ENCODE results near the gene ATXN1. TPM values are rescaled to one million over a fixed set of nuclear protein-coding genes. Genes with fewer than 3 reads are reported as not detected.
A peak's percentile ranks its signal among the peaks of the same experiment; 100 is the strongest.

The ATXN1 gene
- total and polyA plus RNA-seq, 2 experiments from 2014 or later, result 4.8 to 9.1 TPM

DNA sequence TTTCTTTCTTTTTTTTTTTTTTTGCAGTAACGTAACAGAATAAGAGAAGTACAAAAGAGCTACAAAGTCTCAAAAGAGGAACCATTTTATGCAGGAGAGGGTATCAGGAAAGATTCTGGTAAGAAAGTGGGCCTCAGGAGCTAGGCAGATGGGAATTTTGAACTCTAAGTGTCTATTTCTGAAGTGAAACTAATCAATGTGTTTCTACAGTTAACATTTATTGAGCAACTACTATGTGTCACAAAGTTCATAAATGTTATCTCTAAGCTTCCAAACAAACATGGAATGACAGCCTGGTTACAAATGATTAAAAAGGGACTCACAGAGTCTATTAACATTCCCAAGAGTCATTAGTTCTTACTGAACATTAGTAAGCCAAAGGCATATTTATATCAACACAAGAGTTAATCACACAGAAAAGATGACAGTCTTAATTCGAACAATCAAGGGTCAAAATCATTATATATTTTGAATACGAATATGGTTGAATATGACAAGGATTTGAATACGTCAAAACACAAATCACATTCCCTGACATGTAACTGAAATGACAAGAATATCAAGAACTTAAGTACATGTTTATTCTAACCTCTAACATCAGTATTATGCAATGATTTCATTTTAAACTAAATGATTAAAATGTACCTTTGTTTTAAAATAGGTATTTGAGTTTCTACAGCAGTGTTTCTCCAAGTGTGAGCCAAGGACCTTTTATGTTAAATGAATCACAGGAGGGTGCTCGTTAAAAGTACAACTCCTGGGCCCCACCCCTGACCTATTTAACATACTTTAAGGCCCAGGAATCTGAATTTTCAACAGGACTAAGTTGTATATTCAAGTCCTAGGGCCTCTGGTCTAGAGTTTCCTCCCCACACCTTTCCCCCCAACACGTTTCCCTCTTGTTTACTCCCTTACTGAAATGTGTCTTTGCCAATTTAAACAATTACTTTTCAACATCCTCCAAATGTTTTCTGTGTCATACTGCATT lies 89.7 kb downstream of the ATXN1 start:
- H3K4me1 Mint-ChIP-seq, result peaks cover 14% of the 10 kb centered on the region
- ATAC-seq (peak; percentile 31; the same call in 2 of the 3 replicates), DNase-seq (ENCODE audit: low spot score) (peak; percentile 57)
- H3K27me3 ChIP-seq (ENCODE audit: insufficient read depth), result no peaks in the 10 kb centered on the region
- no peaks in the 10 kb centered on the region for H3K36me3 Mint-ChIP-seq (ENCODE audit: low read depth)
- H3K4me3 Mint-ChIP-seq, result no peak overlapping the region
- no peaks in the 10 kb centered on the region; the same call in 1 of the 2 replicates for H4K20me1 ChIP-seq (replicated peaks; ENCODE audit: insufficient read depth)
- no peaks in the 10 kb centered on the region for H3K9me2 ChIP-seq (ENCODE audit: insufficient read depth)
- no peaks in the 10 kb centered on the region for H3K36me3 ChIP-seq (ENCODE audit: insufficient read depth)
- H3K4me3 ChIP-seq, result no peak overlapping the region
- no peak for TF ChIP-seq ZNF114 (CRISPR knock-in tag; IDR thresholded peaks at IDR 0.05)
- TF ChIP-seq POLR2AphosphoS5 (IDR thresholded peaks at IDR 0.05; ENCODE audit: low read depth), result no peak
- TF ChIP-seq STAT1 (IDR thresholded peaks at IDR 0.05; ENCODE audit: unreplicated experiment), result no peak
- no peak for TF ChIP-seq EZH2phosphoT487 (IDR thresholded peaks at IDR 0.05; ENCODE audit: unreplicated experiment)
- TF ChIP-seq ZNF331 (CRISPR knock-in tag; IDR thresholded peaks at IDR 0.05; ENCODE audit: low read depth), result no peak
- TF ChIP-seq, protein P1, sequence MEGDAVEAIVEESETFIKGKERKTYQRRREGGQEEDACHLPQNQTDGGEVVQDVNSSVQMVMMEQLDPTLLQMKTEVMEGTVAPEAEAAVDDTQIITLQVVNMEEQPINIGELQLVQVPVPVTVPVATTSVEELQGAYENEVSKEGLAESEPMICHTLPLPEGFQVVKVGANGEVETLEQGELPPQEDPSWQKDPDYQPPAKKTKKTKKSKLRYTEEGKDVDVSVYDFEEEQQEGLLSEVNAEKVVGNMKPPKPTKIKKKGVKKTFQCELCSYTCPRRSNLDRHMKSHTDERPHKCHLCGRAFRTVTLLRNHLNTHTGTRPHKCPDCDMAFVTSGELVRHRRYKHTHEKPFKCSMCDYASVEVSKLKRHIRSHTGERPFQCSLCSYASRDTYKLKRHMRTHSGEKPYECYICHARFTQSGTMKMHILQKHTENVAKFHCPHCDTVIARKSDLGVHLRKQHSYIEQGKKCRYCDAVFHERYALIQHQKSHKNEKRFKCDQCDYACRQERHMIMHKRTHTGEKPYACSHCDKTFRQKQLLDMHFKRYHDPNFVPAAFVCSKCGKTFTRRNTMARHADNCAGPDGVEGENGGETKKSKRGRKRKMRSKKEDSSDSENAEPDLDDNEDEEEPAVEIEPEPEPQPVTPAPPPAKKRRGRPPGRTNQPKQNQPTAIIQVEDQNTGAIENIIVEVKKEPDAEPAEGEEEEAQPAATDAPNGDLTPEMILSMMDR (conservative IDR thresholded peaks at IDR 0.05; ENCODE audit: low read depth in 2 of 2), result no peak
- TF ChIP-seq, protein P2, sequence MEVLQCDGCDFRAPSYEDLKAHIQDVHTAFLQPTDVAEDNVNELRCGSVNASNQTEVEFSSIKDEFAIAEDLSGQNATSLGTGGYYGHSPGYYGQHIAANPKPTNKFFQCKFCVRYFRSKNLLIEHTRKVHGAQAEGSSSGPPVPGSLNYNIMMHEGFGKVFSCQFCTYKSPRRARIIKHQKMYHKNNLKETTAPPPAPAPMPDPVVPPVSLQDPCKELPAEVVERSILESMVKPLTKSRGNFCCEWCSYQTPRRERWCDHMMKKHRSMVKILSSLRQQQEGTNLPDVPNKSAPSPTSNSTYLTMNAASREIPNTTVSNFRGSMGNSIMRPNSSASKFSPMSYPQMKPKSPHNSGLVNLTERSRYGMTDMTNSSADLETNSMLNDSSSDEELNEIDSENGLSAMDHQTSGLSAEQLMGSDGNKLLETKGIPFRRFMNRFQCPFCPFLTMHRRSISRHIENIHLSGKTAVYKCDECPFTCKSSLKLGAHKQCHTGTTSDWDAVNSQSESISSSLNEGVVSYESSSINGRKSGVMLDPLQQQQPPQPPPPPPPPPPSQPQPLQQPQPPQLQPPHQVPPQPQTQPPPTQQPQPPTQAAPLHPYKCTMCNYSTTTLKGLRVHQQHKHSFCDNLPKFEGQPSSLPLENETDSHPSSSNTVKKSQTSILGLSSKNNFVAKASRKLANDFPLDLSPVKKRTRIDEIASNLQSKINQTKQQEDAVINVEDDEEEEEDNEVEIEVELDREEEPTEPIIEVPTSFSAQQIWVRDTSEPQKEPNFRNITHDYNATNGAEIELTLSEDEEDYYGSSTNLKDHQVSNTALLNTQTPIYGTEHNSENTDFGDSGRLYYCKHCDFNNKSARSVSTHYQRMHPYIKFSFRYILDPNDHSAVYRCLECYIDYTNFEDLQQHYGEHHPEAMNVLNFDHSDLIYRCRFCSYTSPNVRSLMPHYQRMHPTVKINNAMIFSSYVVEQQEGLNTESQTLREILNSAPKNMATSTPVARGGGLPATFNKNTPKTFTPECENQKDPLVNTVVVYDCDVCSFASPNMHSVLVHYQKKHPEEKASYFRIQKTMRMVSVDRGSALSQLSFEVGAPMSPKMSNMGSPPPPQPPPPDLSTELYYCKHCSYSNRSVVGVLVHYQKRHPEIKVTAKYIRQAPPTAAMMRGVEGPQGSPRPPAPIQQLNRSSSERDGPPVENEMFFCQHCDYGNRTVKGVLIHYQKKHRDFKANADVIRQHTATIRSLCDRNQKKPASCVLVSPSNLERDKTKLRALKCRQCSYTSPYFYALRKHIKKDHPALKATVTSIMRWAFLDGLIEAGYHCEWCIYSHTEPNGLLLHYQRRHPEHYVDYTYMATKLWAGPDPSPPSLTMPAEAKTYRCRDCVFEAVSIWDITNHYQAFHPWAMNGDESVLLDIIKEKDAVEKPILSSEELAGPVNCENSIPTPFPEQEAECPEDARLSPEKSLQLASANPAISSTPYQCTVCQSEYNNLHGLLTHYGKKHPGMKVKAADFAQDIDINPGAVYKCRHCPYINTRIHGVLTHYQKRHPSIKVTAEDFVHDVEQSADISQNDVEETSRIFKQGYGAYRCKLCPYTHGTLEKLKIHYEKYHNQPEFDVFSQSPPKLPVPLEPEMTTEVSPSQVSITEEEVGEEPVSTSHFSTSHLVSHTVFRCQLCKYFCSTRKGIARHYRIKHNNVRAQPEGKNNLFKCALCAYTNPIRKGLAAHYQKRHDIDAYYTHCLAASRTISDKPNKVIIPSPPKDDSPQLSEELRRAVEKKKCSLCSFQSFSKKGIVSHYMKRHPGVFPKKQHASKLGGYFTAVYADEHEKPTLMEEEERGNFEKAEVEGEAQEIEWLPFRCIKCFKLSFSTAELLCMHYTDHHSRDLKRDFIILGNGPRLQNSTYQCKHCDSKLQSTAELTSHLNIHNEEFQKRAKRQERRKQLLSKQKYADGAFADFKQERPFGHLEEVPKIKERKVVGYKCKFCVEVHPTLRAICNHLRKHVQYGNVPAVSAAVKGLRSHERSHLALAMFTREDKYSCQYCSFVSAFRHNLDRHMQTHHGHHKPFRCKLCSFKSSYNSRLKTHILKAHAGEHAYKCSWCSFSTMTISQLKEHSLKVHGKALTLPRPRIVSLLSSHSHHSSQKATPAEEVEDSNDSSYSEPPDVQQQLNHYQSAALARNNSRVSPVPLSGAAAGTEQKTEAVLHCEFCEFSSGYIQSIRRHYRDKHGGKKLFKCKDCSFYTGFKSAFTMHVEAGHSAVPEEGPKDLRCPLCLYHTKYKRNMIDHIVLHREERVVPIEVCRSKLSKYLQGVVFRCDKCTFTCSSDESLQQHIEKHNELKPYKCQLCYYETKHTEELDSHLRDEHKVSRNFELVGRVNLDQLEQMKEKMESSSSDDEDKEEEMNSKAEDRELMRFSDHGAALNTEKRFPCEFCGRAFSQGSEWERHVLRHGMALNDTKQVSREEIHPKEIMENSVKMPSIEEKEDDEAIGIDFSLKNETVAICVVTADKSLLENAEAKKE (CRISPR knock-in tag; IDR thresholded peaks at IDR 0.05), result no peak
- TF ChIP-seq, protein P3, sequence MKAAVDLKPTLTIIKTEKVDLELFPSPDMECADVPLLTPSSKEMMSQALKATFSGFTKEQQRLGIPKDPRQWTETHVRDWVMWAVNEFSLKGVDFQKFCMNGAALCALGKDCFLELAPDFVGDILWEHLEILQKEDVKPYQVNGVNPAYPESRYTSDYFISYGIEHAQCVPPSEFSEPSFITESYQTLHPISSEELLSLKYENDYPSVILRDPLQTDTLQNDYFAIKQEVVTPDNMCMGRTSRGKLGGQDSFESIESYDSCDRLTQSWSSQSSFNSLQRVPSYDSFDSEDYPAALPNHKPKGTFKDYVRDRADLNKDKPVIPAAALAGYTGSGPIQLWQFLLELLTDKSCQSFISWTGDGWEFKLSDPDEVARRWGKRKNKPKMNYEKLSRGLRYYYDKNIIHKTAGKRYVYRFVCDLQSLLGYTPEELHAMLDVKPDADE (IDR thresholded peaks at IDR 0.05), result no peak
- no peak for TF ChIP-seq JUNB (IDR thresholded peaks at IDR 0.05; ENCODE audit: unreplicated experiment)
- no peak for TF ChIP-seq CREB1 (CRISPR knock-in tag; IDR thresholded peaks at IDR 0.05; ENCODE audit: low read depth)
- TF ChIP-seq, protein P4, sequence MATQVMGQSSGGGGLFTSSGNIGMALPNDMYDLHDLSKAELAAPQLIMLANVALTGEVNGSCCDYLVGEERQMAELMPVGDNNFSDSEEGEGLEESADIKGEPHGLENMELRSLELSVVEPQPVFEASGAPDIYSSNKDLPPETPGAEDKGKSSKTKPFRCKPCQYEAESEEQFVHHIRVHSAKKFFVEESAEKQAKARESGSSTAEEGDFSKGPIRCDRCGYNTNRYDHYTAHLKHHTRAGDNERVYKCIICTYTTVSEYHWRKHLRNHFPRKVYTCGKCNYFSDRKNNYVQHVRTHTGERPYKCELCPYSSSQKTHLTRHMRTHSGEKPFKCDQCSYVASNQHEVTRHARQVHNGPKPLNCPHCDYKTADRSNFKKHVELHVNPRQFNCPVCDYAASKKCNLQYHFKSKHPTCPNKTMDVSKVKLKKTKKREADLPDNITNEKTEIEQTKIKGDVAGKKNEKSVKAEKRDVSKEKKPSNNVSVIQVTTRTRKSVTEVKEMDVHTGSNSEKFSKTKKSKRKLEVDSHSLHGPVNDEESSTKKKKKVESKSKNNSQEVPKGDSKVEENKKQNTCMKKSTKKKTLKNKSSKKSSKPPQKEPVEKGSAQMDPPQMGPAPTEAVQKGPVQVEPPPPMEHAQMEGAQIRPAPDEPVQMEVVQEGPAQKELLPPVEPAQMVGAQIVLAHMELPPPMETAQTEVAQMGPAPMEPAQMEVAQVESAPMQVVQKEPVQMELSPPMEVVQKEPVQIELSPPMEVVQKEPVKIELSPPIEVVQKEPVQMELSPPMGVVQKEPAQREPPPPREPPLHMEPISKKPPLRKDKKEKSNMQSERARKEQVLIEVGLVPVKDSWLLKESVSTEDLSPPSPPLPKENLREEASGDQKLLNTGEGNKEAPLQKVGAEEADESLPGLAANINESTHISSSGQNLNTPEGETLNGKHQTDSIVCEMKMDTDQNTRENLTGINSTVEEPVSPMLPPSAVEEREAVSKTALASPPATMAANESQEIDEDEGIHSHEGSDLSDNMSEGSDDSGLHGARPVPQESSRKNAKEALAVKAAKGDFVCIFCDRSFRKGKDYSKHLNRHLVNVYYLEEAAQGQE (IDR thresholded peaks at IDR 0.05; ENCODE audit: unreplicated experiment), result no peak
- no peak for TF ChIP-seq EZH2 (IDR thresholded peaks at IDR 0.05; ENCODE audit: low read depth, unreplicated experiment)
- TF ChIP-seq NANOG (IDR thresholded peaks at IDR 0.05; ENCODE audit: borderline replicate concordance), result no peak
- H3K27me3 Mint-ChIP-seq (ENCODE audit: insufficient read depth, low read depth, poor library complexity), result no peaks in the 10 kb centered on the region
- no peak overlapping the region for H3K27ac Mint-ChIP-seq
- H3K4me2 ChIP-seq, result 0 out of 2 replicates have a peak overlapping the region, but pooled peaks have one; percentile 16
- no peak overlapping the region for H2AFZ ChIP-seq
- no peak overlapping the region for H3K27ac ChIP-seq (ENCODE audit: low read depth)
- H3K79me2 ChIP-seq (replicated peaks; ENCODE audit: insufficient read depth), result no peaks in the 10 kb centered on the region
- no peaks in the 10 kb centered on the region for H3K9me3 Mint-ChIP-seq
- no peaks in the 10 kb centered on the region for H3F3A ChIP-seq (replicated peaks; ENCODE audit: low read depth)
- peaks cover 13% of the 10 kb centered on the region for H3K4me1 ChIP-seq (ENCODE audit: insufficient read depth)

All from GM23338 (cell line).